ENCODE results near the gene ITGAL. TPM values are rescaled to one million over a fixed set of nuclear protein-coding genes. Genes with fewer than 3 reads are reported as not detected.

ITGAL gene
- total and polyA plus RNA-seq, 2 donors (not counting 3 experiments of a cell fraction or from before 2014, with no cell fraction given) = not detected

DNA sequence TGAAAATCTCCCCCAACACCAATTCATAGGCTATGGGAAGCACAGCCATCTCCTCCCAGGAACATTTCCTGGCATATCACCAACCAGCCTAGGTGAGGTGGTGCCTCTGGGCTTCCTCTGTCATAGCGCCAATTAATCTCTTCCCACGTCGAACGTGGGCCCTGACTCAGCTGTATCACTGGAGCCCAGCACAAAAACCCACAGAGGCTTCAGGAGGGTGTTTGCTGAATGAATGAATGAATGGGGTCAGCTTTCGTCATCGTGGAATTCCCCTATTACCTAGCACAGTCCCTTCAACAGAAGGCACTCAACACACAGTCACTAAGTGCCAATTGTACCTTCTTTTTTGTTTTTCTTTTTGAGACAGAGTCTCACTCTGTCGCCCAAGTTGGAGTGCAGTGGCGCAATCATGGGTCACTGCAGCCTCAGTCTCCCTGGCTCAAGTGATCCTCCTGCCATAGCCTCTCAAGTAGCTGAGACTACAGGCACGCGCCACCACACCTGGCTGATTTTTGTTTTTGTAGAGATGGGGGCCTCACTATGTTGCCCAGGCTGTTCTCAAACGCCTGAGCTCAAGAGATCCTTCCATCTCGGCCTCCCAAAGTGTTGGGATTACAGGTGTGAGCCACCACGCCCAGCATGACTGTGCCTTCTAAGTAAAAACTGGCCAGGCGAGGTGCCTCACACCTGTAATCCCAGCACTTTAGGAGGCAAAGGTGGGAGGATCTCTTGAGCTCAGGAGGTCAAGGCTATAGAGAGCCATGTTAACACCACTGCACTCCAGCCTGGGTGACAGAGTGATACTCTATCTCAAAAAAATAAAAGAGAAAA, 94.8 kb downstream of the ITGAL start:
- Histone ChIP-seq H3K27ac (ENCODE audit: insufficient read depth, low read depth, low read length) (no peak overlapping the region), H3K9me3 (replicated peaks; ENCODE audit: control insufficient read depth, insufficient read depth, low read length) (no peaks in the 10 kb centered on the region), H3K4me1 (ENCODE audit: control insufficient read depth, extremely low read depth, insufficient read depth, low read length) (peaks cover 14% of the 10 kb centered on the region), H3K36me3 (ENCODE audit: control insufficient read depth in 2 of 2, extremely low read depth in 1 of 2, insufficient read depth in 2 of 2, low read length in 2 of 2) (no peaks in the 10 kb centered on the region), H3K9me1 (replicated peaks; ENCODE audit: control insufficient read depth, extremely low read depth, insufficient read depth, low read length) (no peaks in the 10 kb centered on the region), H2AFZ (ENCODE audit: low read depth, low read length) (no peak overlapping the region), H3K4me2 (ENCODE audit: insufficient read depth, low read length) (no peak overlapping the region), H3K9ac (replicated peaks; ENCODE audit: extremely low read depth, insufficient read depth, low read length) (no peak overlapping the region), H3K79me2 (ENCODE audit: control insufficient read depth, insufficient read depth, low read length) (no peaks in the 10 kb centered on the region), H3K4me3 (replicated peaks in 1 of 3; ENCODE audit: insufficient read depth in 1 of 3, low read depth in 1 of 3, low read length in 3 of 3) (no peak overlapping the region), H4K20me1 (replicated peaks; ENCODE audit: control insufficient read depth, extremely low read depth, insufficient read depth, low read length) (no peaks in the 10 kb centered on the region), H3K27me3 (ENCODE audit: control insufficient read depth in 2 of 2, insufficient read depth in 2 of 2, low read length in 2 of 2) (peaks cover 0 to 4% of the 10 kb centered on the region in 2 experiments)
- intact Hi-C loops (cut with micrococcal nuclease) (no loop called here), dilution Hi-C loops (cut with MboI; ENCODE audit: extremely low pct_ligation_motif_present, low sequenced_read_pairs) (no loop called here)
- FAIRE-seq (no peak), DNase-seq (ENCODE audit: low read depth, low spot score) (no peak)
- TF ChIP-seq JUN (IDR thresholded peaks at IDR 0.05; ENCODE audit: borderline replicate concordance, insufficient read depth, insufficient read length, low read depth) (no peak), EZH2 (IDR thresholded peaks at IDR 0.05; ENCODE audit: borderline replicate concordance, low read depth, low read length, severe bottlenecking) (no peak), POLR2AphosphoS5 (IDR thresholded peaks at IDR 0.05; ENCODE audit: insufficient read depth, low read depth, low read length) (no peak), GATA2 (IDR thresholded peaks at IDR 0.05; ENCODE audit: insufficient read depth, insufficient read length, low read depth, low read length) (no peak), POLR2A (IDR thresholded peaks at IDR 0.05; ENCODE audit: low read depth, low read length) (no peak), FOS (IDR thresholded peaks at IDR 0.05; ENCODE audit: borderline replicate concordance, insufficient read depth, low read length) (no peak), MYC (IDR thresholded peaks at IDR 0.05; ENCODE audit: low read depth, low read length) (no peak)
- TF ChIP-seq, protein P1, sequence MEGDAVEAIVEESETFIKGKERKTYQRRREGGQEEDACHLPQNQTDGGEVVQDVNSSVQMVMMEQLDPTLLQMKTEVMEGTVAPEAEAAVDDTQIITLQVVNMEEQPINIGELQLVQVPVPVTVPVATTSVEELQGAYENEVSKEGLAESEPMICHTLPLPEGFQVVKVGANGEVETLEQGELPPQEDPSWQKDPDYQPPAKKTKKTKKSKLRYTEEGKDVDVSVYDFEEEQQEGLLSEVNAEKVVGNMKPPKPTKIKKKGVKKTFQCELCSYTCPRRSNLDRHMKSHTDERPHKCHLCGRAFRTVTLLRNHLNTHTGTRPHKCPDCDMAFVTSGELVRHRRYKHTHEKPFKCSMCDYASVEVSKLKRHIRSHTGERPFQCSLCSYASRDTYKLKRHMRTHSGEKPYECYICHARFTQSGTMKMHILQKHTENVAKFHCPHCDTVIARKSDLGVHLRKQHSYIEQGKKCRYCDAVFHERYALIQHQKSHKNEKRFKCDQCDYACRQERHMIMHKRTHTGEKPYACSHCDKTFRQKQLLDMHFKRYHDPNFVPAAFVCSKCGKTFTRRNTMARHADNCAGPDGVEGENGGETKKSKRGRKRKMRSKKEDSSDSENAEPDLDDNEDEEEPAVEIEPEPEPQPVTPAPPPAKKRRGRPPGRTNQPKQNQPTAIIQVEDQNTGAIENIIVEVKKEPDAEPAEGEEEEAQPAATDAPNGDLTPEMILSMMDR (IDR thresholded peaks at IDR 0.05; ENCODE audit: extremely low read depth in 1 of 2, insufficient read depth in 1 of 2, low read depth in 1 of 2, low read length in 2 of 2) = no peak
- TF ChIP-seq, protein P2, sequence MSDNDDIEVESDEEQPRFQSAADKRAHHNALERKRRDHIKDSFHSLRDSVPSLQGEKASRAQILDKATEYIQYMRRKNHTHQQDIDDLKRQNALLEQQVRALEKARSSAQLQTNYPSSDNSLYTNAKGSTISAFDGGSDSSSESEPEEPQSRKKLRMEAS (IDR thresholded peaks at IDR 0.05; ENCODE audit: insufficient read depth, insufficient read length) = no peak
- ChIA-PET POLR2A (no interaction called here), CTCF (interaction anchor here (1.0 kb wide), 1 partner anchor 32 kb away, joined by 3 read pairs; no protein-coding TSS in a partner anchor)
- BruUV-seq (replicated peaks) = no TSS peak

All from endothelial cell of umbilical vein (primary cell).